22Rv1 (cell line): ENCODE measurements around the gene MDK.

Experiments
- CTCF ChIP-seq: fragments of 450-650 bp; IDR thresholded peaks from 2 replicates; pipeline ENCODE4 v1.5.1; 2017; ENCODE audit warnings: mild to moderate bottlenecking
- ZFX ChIP-seq: fragments of 450-650 bp; IDR thresholded peaks from 2 replicates; pipeline ENCODE4 v1.6.1; 2017; ENCODE audit warnings: antibody characterized with exemption, borderline replicate concordance

DNA sequence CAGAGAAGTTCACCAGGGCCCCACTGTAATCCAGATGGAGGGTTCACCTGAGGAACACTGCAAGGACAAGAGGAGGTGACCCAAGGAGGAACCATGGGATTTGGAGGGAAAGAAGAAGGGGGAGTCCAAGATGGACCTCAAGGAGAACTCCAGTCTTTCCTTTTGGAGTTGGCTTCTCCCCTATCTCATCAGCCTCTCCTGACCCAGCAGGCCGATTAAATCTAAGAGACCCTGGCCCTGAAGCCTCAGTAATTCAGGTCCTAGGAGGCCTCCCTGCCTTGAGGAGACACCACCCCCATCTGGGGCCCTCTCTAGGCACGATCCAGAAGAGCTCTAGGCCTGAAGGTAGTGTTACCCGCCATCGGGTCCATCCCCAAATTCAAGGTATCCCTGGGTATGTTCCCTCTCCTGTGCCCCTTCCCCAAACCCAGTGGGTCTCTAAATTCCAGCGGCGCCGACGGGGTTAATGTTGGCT, 49.3 kb upstream of the MDK start:
- TF ChIP-seq CTCF = no peak
- TF ChIP-seq ZFX = no peak
